Activated CD4-positive, CD25-positive, alpha-beta regulatory T cell (primary cell): ENCODE measurements around the gene CD300H.

Source experiments
- DNase-seq, 4 experiments: peaks; one replicate each; lab custom pipeline; 2025; lab: John Stamatoyannopoulos, UW

Gene CD300H

DNA sequence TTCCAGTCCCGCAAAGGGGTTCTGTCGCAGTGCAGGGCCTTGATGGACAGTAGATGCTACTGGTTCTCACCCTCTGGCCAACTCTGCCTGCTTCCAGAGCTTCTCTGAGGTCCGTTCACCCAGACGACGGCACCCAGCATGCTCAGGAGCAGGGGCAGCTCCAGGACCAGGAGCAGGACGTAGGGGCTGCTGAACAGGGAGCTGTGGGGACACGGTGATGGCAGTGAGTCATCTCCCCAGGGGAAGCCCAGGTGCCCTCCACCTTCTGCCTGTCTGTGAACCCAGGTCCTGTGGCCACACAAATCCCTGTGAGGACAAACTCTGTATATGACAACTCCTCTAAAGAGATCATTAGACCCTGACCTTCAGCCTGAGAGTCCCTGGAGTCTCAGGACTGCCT lies 18.0 kb downstream of the CD300H start:
- DNase-seq: no peak

GRCh38 chr17:74547736-74548135 lies 19.6 kb downstream of the CD300H start:
- no peak for DNase-seq

DNA sequence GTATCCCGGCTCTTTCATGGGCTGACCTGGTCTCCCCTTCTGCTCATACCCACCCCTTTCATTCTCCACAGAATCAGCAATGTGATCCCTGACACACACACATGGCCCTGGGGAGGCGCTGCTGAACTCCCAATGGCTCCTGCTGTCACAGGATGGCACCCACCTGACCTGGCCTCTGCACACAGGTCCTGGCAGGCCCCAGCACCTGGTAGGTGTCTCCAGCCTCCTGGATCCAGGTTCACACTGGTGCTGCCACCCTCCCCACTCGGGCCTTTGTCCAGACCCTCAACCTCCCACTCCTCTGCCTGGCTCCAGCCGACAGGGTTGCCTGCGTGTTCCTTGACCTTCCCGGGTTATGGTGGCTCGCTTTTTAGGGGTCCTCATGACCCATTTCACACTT lies 20.0 kb downstream of the CD300H start:
- no peak for DNase-seq

DNA sequence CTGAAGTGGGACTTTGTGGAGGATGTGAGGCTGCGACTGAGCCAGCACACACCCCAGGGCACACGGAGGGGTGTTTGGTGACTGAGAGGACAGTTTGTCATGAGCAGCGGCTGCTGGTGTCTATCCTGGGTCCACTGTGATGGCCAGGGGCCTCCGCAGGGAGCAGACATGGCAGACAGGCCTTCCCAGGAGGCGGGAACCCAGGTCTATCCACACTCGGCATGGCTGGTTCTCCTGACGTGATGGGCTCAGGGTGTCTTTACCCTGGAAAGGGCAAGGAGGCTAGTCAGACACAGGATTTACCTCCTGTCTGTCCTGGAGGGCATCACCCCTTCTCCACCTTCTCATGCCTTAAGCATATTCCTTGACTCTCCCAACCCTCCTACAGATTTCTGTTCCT lies 20.7 kb downstream of the CD300H start:
- no peak for DNase-seq

DNA sequence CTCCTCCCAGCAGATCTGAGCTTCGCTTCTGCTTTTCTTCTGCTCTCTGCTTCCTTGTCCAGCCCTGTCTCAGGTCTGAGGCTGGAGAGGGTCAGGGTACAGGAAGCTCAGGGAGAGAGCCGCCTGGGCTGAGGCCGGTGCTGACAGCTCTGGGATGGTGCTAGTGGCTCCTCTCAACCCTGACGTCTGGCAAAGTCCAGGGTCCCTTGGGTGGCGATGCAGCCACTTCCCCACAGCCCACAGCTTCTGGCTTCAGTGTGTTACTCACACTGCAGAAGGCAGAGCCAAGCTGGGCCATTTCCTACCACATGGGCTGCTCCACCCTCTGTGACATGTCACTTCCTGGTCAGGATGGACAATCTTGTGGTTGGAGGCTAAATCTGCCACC lies 21.5 kb downstream of the CD300H start, which contains the start of gene CD300C:
CD300C (minus strand) TSS at position 273 of the 388 bp plus-strand sequence. CDS start 333 bp downstream, outside the sequence.
- no peak for DNase-seq

GRCh38 chr17:74544991-74545842 lies 22.1 kb downstream of the CD300H start:
- DNase-seq: no peak

DNA sequence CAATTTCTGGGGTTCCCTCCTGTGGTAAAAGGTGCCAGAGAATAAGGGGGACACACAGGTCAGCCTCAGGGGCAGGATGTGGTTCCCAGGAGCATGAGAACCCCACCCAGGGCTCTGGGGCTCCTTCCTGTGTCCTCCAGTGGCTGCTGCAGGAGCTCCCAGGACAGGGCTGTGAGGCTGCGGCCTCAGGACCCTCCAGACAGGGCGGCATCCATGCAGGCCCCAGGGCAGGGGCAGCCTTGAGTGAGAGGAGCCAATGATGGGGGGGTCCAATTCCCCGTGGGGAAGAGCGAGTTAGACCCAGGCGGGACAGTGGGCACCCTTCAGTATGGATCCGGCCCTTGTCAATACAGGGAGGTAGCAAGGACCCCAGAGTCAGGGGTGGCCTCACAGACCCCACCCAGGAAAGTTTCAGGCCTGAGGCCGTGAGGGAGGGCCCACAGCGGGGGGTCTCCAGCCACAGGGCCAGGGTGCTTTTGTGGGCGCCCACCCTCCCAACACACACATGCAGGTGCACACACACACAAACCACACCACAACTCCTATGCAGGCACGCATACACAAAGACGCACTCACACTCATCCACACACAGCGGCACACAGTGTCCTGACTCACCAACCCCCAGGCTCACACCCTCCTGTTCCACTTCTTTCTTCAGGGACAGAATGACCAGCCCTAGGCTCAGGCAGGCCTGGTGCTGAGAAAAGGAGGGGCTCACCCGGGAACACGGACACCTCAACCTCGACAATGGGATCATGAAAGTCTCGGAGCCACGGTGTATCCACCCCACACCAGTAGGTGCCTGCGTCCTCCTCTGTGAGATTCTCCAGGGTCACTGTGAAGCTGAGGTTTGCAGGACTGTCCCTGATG lies 23.2 kb downstream of the CD300H start:
- DNase-seq: no peak

DNA sequence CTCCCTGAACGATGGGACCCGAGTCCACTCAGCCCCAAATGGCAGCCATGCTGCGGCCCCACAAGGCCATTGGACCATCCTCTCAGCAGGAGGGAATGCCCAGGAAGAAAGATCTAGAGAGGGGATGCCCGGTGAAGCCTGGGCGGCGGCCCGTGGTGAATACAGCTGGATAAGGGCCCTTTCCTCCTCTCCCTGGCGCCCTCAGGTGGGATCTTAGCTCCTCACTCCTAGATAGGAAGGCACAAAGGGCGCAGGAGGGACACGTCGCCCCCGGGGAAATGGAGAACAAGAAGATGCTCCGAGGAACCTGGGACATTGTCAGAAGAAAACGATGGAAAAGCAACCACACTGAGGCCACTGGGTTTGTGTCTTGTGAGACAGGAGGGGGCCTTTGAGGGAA lies 23.9 kb downstream of the CD300H start:
- no peak for DNase-seq

DNA sequence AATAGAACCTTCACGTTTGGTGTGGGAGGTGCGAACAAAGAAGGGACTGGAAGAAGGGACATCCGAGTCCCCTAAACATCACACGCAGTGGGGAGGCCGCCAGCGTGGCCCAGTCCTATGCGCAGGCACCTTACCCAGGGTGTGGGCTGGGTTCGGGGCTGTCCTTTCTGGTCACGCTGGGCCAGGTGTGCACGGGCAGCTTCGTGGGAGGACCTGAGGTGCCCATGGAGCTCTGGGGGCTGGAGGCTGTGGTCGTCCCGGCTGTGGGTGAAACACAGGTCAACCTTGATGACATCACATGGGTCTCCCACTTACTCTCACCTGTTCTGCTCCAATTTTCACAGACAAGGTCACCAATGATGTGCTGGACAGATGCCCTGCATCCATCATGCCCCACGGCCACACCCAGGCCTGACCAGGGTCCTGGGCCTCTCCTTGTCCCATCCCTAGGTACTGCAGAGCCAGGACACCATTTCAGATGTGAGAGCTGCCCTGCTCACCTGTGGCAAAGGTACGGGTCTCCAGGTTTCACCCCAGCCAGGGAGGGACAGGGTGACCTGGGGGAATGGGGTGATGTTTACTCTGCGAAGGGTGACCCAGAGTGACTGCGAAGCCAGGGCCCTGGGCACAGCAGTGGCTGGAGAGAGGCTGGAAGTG lies 24.5 kb downstream of the CD300H start:
- DNase-seq: no peak

DNA sequence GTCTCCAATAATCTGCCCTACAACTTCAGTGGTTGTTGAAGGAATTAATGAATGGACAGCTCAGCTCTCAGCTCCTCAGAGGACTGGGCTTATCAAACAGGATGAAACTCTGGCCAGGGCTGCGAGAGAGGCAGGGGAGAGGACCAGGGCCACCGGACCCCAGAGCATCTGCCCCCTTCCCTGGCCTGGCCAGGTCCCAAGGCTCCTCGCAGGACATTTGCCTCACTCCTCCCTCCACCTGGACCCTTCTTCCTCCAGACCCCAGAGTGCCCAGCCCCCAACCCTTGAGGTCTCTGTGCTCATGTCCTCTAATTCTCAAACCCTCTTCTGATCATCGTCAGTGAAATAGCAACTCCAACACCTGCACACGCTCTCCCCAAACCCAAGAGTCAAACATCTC lies 25.1 kb downstream of the CD300H start:
- DNase-seq: no peak

DNA sequence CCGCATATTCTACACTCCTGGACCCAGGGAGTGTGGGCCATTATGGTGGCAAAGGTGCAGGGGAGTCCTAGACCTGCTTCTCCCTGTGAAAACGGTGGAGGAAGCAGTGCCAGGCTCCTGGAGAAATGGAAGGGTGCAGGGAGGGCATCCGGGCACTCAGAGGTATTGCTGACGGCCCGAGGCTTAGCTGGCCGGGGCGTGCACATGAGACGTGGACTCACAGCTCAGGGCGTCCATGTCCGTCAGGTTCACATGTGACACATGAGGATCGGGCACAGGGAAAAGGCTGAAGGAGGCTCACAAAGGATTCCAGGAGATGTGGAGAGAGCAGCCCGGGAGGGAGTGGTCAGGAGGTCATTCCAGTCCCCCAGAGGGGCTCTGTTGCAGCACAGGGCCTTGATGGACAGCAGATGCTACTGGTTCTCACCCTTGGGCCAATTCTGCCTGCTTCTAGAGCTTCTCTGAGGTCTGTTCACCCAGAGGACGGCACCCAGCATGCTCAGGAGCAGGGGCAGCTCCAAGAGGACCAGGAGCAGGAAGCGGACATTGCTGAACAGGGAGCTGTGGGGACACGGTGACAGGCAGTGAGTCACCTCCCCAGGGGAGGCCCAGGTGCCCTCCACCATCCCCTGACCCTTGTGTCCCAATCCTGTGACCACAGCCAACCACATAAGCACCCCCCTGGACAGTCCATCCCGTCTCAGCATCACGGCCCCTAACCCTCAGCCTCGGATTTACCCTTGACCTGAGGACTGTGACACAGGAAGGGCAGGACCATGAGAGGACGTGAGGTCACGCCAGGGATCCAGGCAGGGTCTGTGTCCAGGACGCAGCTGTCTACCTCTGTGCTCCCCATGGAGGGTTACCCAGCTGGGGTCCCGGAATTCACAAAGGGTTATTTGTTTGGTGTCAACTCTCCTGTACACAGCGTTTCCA lies 25.9 kb downstream of the CD300H start:
- no peak for DNase-seq

GRCh38 chr17:74539281-74539820 lies 28.0 kb downstream of the CD300H start:
- no peak for DNase-seq

DNA sequence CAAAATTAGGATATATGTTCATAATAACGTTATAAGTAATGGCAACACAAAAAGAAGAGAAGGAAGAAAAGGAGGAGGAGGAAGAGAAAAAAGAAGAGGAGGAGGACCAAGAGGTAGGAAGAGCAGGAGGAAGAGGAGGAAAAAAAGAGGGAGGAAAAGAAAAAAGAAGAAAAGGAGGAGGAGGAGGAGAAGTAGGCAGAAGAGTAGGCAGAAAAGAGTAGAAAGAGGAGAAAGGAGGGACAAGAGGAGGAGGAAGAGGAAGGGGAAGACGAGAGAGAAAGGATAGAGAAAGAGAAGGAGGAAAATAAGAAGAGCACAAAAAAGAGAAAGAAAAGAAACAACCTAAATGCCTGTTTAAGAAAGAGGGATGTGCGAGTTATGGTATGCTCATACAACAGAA lies 30.4 kb downstream of the CD300H start:
- DNase-seq: no peak

GRCh38 chr17:74532115-74532514 lies 35.2 kb downstream of the CD300H start:
- DNase-seq: no peak

DNA sequence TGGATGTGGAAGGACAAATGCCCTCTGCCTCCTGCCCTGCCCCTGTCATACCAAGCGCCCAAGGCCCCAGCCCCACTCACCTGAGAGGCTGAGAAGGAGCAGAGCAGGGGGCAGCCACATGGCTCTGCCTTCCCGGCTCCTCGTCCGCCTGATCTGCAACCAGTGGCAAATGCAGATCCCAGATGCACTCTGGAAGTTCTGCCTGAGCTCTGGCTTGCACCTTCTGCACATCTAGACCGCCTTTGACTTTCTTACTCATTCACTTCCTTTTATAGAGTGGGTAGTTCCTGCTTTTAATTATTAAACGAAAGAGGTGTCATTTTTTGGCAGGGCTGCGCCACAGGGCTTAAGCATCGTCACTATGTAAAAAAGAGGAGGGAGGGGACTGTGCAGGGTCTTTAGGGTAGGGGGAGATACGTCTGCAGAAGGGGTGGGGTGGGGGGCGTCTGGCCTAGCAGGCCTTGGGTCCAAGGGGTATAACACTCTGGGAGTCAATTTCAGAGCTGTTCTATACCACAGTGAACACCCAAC lies 36.0 kb downstream of the CD300H start, which contains the start of gene CD300LB:
CD300LB (minus strand) TSS at position 245 of the 531 bp plus-strand sequence; CDS start at position 120, 125 bp downstream.
- no peak for DNase-seq

GRCh38 chr17:74530831-74531150 lies 36.5 kb downstream of the CD300H start:
- no peak for DNase-seq

DNA sequence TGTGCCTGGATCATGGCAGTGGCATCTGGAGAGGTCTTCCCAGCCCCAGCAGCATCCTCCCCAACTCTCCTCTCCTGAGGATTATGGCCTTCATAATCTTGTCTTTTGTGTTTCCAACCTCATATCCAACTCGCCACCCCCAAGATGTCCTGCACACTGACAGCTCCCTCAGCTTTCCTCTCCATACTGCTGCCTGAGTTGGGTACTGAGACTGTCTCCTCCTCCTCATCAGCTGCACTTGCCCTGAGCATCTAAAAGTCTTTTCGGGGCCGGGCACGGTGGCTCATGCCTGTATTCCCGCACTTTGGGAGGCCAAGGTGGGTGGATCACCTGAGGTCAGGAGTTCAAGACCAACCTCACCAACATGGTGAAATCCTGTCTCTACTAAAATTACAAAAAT lies 38.1 kb downstream of the CD300H start:
- no peak for DNase-seq

GRCh38 chr17:74528491-74529199 lies 38.7 kb downstream of the CD300H start:
- DNase-seq: no peak

DNA sequence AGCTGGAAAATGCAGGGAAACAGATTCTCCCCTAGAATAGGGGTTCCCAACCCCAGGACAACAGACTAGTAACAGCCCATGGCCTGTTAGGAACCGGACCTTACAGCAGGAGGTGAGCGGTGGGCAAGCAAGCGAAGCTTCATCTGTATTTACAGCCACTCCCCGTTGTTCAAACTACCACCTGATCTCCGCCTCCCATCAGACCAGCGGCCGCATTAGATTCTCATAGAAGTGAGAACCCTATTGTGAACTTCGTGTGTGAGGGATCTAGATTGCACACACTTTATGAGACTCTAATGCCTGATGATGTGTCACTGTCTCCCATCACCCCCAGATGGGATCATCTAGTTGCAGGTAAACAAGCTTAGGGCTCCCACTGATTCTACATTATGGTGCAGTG lies 39.6 kb downstream of the CD300H start:
- no peak for DNase-seq

DNA sequence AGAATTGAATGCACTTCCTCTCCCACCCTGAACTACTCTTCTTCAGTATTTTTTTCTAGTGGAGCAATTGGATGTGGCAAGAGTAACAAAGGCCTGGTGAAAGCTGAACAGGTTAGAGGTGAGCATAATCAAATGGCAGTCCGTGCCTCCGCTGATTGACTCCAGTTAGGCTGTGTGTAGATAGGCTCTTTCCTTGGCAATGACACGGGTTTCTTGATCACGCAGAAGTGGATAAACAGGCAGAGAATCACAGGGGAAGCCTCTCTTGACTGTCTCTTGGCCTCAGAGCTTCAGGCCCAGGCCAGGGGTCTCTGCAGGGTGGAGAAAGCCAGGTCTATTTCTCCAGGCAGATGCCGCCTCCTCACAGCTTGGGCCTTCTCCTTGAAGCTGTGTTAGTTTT lies 40.2 kb downstream of the CD300H start:
- no peak for DNase-seq
